Measurements from ENCODE around the gene SLC11A1. TPM values are rescaled to one million over a fixed set of nuclear protein-coding genes. Genes with fewer than 3 reads are reported as not detected.

Gene SLC11A1
- polyA plus RNA-seq, 1 donor (not counting 4 experiments of a cell fraction or from before 2014, with no cell fraction given): 0.46 TPM

- TF ChIP-seq EZH2 (IDR thresholded peaks at IDR 0.05; ENCODE audit: low read length) (no peak), CTCF (optimal IDR thresholded peaks at IDR 0.05 in 1 of 3, IDR thresholded peaks at IDR 0.05 in 1 of 3, conservative IDR thresholded peaks at IDR 0.05 in 1 of 3; ENCODE audit: extremely low read depth in 1 of 3, insufficient read depth in 2 of 3, low read length in 3 of 3) (no peak)
- no peak overlapping the region for H2AFZ ChIP-seq (ENCODE audit: control insufficient read depth, low read length)
- no peak overlapping the region for H3K4me3 ChIP-seq (ENCODE audit: control insufficient read depth in 2 of 3, extremely low read depth in 1 of 3, insufficient read depth in 2 of 3, low read depth in 1 of 3, low read length in 3 of 3)
- no peaks in the 10 kb centered on the region for H3K27me3 ChIP-seq (ENCODE audit: control insufficient read depth, extremely low read depth, insufficient read depth, low read length)
- DNase-seq (ENCODE audit: low read depth, low spot score): no peak
- no peak overlapping the region for H3K9ac ChIP-seq (ENCODE audit: control insufficient read depth, extremely low read depth, insufficient read depth, low read length)
- no peaks in the 10 kb centered on the region for H3K36me3 ChIP-seq (ENCODE audit: control insufficient read depth in 2 of 2, extremely low read depth in 1 of 2, insufficient read depth in 2 of 2, low read length in 2 of 2)
- no peaks in the 10 kb centered on the region for H4K20me1 ChIP-seq (ENCODE audit: control insufficient read depth, extremely low read depth, insufficient read depth, low read length)
- H3K79me2 ChIP-seq (ENCODE audit: control insufficient read depth, insufficient read depth, low read length): no peaks in the 10 kb centered on the region
- no peak overlapping the region for H3K27ac ChIP-seq (ENCODE audit: control insufficient read depth, insufficient read depth, low read length)
- H3K9me1 ChIP-seq (ENCODE audit: control insufficient read depth, extremely low read depth, insufficient read depth, low read length): no peaks in the 10 kb centered on the region
- no peak for FAIRE-seq
- no peak overlapping the region for H3K4me2 ChIP-seq (ENCODE audit: control insufficient read depth, extremely low read depth, insufficient read depth, low read depth, low read length)
- H3K4me1 ChIP-seq (ENCODE audit: control insufficient read depth, extremely low read depth, insufficient read depth, low read length): no peaks in the 10 kb centered on the region
- dilution Hi-C loops (cut with MboI; ENCODE audit: extremely low pct_ligation_motif_present, low sequenced_read_pairs): no loop called here
- no peaks in the 10 kb centered on the region for H3K9me3 ChIP-seq (ENCODE audit: control insufficient read depth, low read depth, low read length)
Measured at GRCh38 chr2:218357236-218358177, 24.6 kb upstream of the SLC11A1 start.

GRCh38 chr2:218360453-218360852 is 21.6 kb upstream of the SLC11A1 start:
- FAIRE-seq: no peak
- H3K4me2 ChIP-seq (ENCODE audit: control insufficient read depth, extremely low read depth, insufficient read depth, low read depth, low read length): no peak overlapping the region
- DNase-seq (ENCODE audit: low read depth, low spot score): no peak
- no peak overlapping the region for H3K4me3 ChIP-seq (ENCODE audit: control insufficient read depth in 2 of 3, extremely low read depth in 1 of 3, insufficient read depth in 2 of 3, low read depth in 1 of 3, low read length in 3 of 3)
- no peaks in the 10 kb centered on the region for H3K4me1 ChIP-seq (ENCODE audit: control insufficient read depth, extremely low read depth, insufficient read depth, low read length)
- no peaks in the 10 kb centered on the region for H3K79me2 ChIP-seq (ENCODE audit: control insufficient read depth, insufficient read depth, low read length)
- H2AFZ ChIP-seq (ENCODE audit: control insufficient read depth, low read length): no peak overlapping the region
- no peaks in the 10 kb centered on the region for H4K20me1 ChIP-seq (ENCODE audit: control insufficient read depth, extremely low read depth, insufficient read depth, low read length)
- H3K9me1 ChIP-seq (ENCODE audit: control insufficient read depth, extremely low read depth, insufficient read depth, low read length): no peaks in the 10 kb centered on the region
- no peaks in the 10 kb centered on the region for H3K36me3 ChIP-seq (ENCODE audit: control insufficient read depth in 2 of 2, extremely low read depth in 1 of 2, insufficient read depth in 2 of 2, low read length in 2 of 2)
- no peaks in the 10 kb centered on the region for H3K27me3 ChIP-seq (ENCODE audit: control insufficient read depth, extremely low read depth, insufficient read depth, low read length)
- H3K9ac ChIP-seq (ENCODE audit: control insufficient read depth, extremely low read depth, insufficient read depth, low read length): no peak overlapping the region
- dilution Hi-C loops (cut with MboI; ENCODE audit: extremely low pct_ligation_motif_present, low sequenced_read_pairs): no loop called here
- H3K9me3 ChIP-seq (ENCODE audit: control insufficient read depth, low read depth, low read length): no peaks in the 10 kb centered on the region
- H3K27ac ChIP-seq (ENCODE audit: control insufficient read depth, insufficient read depth, low read length): no peak overlapping the region
- TF ChIP-seq CTCF (optimal IDR thresholded peaks at IDR 0.05 in 1 of 3, IDR thresholded peaks at IDR 0.05 in 1 of 3, conservative IDR thresholded peaks at IDR 0.05 in 1 of 3; ENCODE audit: extremely low read depth in 1 of 3, insufficient read depth in 2 of 3, low read length in 3 of 3): no peak
- TF ChIP-seq EZH2 (IDR thresholded peaks at IDR 0.05; ENCODE audit: low read length): no peak

Data from keratinocyte (primary cell).